Stimulated activated naive CD4-positive, alpha-beta T cell (primary cell): ENCODE measurements around the gene CRTC1.

Experiments
- DNase-seq, 6 experiments: peaks; one replicate each; lab custom pipeline; 2025; lab: John Stamatoyannopoulos, UW

The CRTC1 gene

GRCh38 chr19:18749362-18750231, 66.1 kb downstream of the CRTC1 start:
- no peak for DNase-seq

- DNase-seq = no peak
These were observed 67.0 kb downstream of the CRTC1 start for GRCh38 chr19:18750295-18750970.

DNA sequence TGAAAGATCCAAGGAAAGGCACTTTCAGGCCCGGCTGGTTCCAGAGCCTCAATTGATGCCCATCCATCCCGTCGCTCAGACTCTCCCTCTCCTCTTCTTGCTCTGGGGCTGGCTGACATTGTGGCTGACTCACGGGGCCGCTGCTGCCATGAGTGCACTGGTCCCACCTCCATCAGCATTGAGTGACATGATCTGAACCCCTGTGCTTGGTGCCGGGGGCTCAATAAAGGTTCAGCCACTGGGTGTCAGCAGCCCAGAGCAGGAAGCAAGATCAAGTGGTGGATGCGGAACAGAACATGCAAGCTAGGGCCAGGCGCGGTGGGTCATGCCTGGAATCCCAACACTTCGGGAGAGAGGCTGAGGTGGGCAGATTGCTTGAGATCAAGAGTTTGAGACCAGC, 68.1 kb downstream of the CRTC1 start:
- DNase-seq = no peak

DNA sequence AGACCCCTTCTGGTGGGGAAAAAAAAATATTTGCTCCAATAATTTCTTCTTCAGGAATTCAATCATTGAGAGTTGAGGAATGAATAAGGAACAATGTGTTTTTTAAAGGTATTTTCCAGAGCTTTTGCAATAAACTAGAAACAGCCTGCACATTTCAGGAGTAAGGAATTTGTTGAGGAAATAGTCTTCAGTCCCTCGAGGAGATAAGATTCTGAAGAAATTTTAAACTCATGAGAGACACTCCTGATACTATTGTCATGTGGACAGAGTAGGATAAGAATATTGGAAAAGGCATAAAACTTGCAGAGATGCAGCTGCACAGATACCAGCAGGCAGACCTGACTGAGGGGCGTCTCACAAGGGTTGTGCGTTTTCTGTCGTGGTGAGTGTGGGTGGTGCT, 71.0 kb downstream of the CRTC1 start:
- no peak for DNase-seq

GRCh38 chr19:18756896-18757295, 73.4 kb downstream of the CRTC1 start:
- DNase-seq = no peak

GRCh38 chr19:18759304-18759994, 76.0 kb downstream of the CRTC1 start:
- DNase-seq = no peak

DNA sequence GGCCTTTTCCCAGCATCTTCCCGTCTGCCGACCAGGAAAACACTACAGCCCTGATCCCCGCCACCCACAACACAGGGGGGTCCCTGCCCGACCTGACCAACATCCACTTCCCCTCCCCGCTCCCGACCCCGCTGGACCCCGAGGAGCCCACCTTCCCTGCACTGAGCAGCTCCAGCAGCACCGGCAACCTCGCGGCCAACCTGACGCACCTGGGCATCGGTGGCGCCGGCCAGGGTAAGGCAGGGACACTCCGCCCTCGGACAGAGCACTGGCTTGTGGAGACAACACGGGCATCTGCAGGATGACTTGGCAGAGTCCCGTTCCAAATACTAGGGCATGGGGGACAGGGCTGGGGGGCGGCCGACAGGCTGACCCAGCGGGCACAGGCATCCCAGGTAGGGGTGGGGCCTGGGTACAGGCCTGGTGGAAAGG, 76.5 kb downstream of the CRTC1 start:
- no peak for DNase-seq

DNA sequence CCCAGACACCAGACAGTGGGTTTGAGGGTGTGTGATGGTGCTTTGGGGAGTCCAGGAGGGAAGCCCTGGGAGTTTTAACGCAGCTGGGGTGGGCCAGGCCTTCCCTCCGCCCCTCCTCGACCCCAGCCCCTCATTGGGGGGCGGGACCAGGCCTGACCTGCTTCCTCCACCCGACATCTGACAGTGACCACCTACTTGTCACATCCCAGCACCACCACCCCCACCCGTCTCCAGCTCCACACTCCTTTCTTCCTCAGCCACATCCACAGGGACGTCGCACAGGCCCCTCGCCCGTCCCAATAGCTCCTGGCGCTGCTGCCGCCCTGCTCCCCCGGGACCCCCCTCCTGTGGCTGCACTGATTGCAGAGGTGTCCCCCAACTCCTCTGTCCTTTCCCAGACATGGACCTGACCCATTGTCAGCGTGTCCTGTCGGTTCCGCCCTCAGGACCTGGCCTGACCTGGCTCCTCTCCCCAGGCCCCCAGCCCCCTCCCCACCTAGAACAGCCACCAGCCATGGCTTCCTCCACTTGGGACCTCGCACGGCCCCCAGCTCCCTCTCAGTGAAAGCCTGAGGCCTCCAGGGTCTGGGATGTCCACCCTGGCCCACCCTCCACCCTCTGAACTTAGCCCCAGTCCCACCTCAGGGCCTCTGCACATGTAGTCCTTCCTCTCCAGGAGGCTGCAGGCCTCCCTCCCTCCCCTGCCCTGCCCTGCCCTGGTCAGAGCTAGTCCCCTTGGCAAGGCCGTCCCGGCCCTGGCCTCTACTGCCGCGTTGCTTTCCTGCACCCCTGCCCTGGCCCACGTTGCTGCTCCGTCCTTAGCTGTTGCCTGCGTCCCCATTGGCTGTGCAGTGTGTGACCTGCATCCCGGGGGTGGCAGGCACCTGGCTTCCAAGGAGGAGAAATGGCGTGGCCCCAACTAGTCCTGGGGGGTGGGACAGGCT, 77.2 kb downstream of the CRTC1 start:
- no peak for DNase-seq

GRCh38 chr19:18761531-18762110, 78.1 kb downstream of the CRTC1 start:
- no peak for DNase-seq

- no peak for DNase-seq
These were observed 78.9 kb downstream of the CRTC1 start for GRCh38 chr19:18762125-18763023.

DNA sequence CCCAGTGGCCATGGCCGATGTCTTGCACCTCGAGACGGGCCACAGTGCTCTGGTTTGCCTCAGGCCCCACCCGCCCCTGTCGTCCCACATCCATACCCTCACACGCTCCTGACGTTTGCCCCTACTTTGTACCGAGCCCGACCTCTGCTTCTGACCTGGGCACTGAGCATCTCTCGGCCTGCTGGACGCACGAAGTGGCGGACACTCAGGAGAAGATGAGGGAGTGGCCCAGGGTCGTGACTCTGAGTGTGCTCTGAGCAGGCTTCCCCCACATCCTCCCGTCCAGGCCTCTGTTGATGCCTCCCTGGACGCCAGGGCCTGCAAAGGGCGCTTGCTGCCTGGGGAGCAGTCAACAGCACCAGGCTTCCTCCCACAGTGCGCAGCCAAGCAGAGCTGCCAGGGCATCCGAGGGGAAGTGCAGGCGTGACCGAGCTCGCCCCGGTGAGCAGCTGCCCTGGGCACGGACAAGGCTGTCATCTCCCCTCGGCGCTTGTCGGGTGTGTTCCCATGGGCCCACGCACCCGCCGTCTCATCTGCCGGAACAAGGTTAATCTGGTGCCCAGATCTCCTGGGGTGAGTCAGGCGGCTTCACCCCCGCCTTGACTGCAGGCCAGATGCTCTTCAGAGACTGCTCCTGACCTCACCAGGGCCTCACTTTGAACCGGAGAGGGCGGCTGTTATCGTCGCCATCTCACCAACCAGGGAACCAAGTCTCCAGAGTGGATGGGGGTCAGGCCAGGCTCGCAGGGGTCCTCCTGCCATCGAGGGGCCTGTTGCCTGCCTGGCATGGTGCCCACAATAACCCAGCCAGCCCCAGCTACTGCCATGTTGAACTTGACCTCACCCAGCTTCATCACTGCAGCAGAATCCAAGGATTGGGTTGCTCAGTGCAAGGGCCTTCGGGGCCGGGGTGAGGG, 80.5 kb downstream of the CRTC1 start:
- no peak for DNase-seq

- DNase-seq = no peak
These were observed 81.1 kb downstream of the CRTC1 start for GRCh38 chr19:18764591-18765051.

- no peak for DNase-seq
These were observed 81.7 kb downstream of the CRTC1 start for GRCh38 chr19:18765224-18765623.

GRCh38 chr19:18768046-18768771, 84.7 kb downstream of the CRTC1 start:
- no peak for DNase-seq

- no peak for DNase-seq
These were observed 85.8 kb downstream of the CRTC1 start for GRCh38 chr19:18768997-18769891.

DNA sequence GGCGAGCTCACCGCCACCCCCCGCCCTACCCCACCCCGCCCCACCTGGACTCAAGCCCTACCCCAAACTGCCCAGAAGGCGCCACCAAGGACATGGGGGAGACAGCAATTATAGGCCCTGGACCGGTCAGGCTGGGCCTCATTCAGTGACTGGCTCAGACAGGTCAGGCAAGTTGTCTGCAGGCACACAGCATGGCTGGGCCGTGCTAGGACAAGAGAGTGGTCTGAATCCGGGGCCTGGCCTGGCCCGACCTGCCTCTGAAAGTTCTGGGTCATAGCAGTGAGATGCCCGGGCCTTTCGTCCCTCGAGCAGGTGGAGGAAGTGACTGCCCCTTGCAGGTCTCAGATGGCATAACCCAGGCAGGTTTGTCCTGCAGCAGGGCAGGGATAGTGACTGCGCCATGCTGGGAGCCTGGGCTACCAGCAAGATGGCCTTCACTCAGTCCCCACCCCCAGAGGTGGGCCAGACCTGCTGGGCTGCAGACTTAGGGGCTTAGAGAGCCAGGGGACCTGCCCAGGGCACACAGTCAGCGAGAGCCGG, 86.6 kb downstream of the CRTC1 start:
- DNase-seq = no peak
